IMR-90 (cell line): ENCODE results near the gene CTCF. TPM values are rescaled to one million over a fixed set of nuclear protein-coding genes. Genes with fewer than 3 reads are reported as not detected.

Experiments
- ATAC-seq: fragments of 200-7000 bp; cut with Tn5 transposase; 2 replicates; pipeline ENCODE4 v1.9.1; 2020; ENCODE audit warnings: low read depth, mild to moderate bottlenecking, moderate library complexity
- BruUV-seq: library from RNA; stranded (reverse); fragments of 400-500 nt; replicated peaks from 2 replicates; lab custom pipeline; 2021; lab: Mats Ljungman, UMichigan
- CTCF ChIA-PET: fragments of 300-600 bp; formaldehyde crosslinking; extraction: SDS; loops from one replicate; lab custom pipeline; 2021; ENCODE audit warnings: antibody characterized with exemption; lab: Yijun Ruan, JAX
- POLR2A ChIA-PET: fragments of 300-600 bp; sonication (Branson Sonifier 250); formaldehyde crosslinking; loops from one replicate; lab custom pipeline; 2022; ENCODE audit warnings: antibody characterized with exemption; ENCODE audit not compliant: unreplicated experiment; lab: Charles Lee
- DNase-seq: peaks from one replicate; pipeline ENCODE4 v3.0.0; 2013
- H2AFZ ChIP-seq: replicated peaks from 2 replicates; pipeline ENCODE3; 2013; ENCODE audit warnings: low read length, mild to moderate bottlenecking; ENCODE audit not compliant: poor library complexity
- H2AK5ac ChIP-seq: 2 replicates; pipeline ENCODE4 v1.6.1; 2013; ENCODE audit warnings: low read depth, low read length, inconsistent platforms
- H2AK9ac ChIP-seq: replicated peaks from 2 replicates; pipeline ENCODE3; 2013; ENCODE audit warnings: mild to moderate bottlenecking, low read depth, low read length, moderate library complexity; ENCODE audit not compliant: poor library complexity
- H2BK120ac ChIP-seq: 2 replicates; pipeline ENCODE4 v1.6.1; 2013; ENCODE audit warnings: low read depth, low read length, inconsistent platforms
- H2BK15ac ChIP-seq: 3 replicates; pipeline ENCODE4 v1.6.1; 2013; ENCODE audit warnings: low read depth, low read length, inconsistent platforms
- H2BK20ac ChIP-seq: 2 replicates; pipeline ENCODE4 v1.6.1; 2013; ENCODE audit warnings: low read depth, mild to moderate bottlenecking, inconsistent platforms, low read length, moderate library complexity
- H2BK5ac ChIP-seq: 2 replicates; pipeline ENCODE4 v1.6.1; 2013; ENCODE audit warnings: mild to moderate bottlenecking, low read depth, low read length, inconsistent platforms; ENCODE audit not compliant: poor library complexity, severe bottlenecking
- H3K14ac ChIP-seq: replicated peaks from 2 replicates; pipeline ENCODE4 v1.6.1; 2013; ENCODE audit warnings: low read depth, low read length, inconsistent platforms
- H3K18ac ChIP-seq: 2 replicates; pipeline ENCODE4 v1.6.1; 2013; ENCODE audit warnings: low read depth, low read length, control low read depth
- H3K23ac ChIP-seq: 2 replicates; pipeline ENCODE4 v1.6.1; 2013; ENCODE audit warnings: low read depth, low read length, inconsistent platforms
- H3K27ac ChIP-seq: 2 replicates; pipeline ENCODE4 v1.5.1; 2013; ENCODE audit warnings: mild to moderate bottlenecking, control low read depth, low read length; ENCODE audit not compliant: insufficient read depth
- H3K27me3 ChIP-seq: 2 replicates; pipeline ENCODE4 v1.6.1; 2013; ENCODE audit warnings: low read length; ENCODE audit not compliant: control insufficient read depth, insufficient read depth
- H3K36me3 ChIP-seq: 2 replicates; pipeline ENCODE4 v1.6.1; 2013; ENCODE audit warnings: low read length, mixed read lengths; ENCODE audit not compliant: control insufficient read depth, insufficient read depth
- H3K4ac ChIP-seq: 2 replicates; pipeline ENCODE4 v1.6.1; 2013; ENCODE audit warnings: low read depth, low read length, inconsistent platforms
- H3K4me1 ChIP-seq: 2 replicates; pipeline ENCODE4 v1.6.1; 2013; ENCODE audit warnings: low read length, mixed read lengths; ENCODE audit not compliant: control insufficient read depth, insufficient read depth
- H3K4me2 ChIP-seq: 2 replicates; pipeline ENCODE4 v1.6.1; 2013; ENCODE audit warnings: low read depth, mild to moderate bottlenecking, control low read depth, low read length, moderate library complexity
- H3K4me3 ChIP-seq: 2 replicates; pipeline ENCODE4 v1.5.1; 2013; ENCODE audit warnings: low read depth, mild to moderate bottlenecking, control low read depth, low read length, moderate library complexity; ENCODE audit not compliant: insufficient read depth
- H3K56ac ChIP-seq: 2 replicates; pipeline ENCODE4 v1.6.1; 2013; ENCODE audit warnings: low read length, inconsistent platforms; ENCODE audit not compliant: insufficient read depth; ENCODE audit errors: extremely low read depth
- H3K79me1 ChIP-seq, 2 experiments: 2 replicates each; pipeline ENCODE4 v1.6.1; 2013; ENCODE audit warnings: low read length in 2 of 2, inconsistent platforms in 1 of 2, low read depth in 1 of 2
- H3K9ac ChIP-seq: 2 replicates; pipeline ENCODE4 v1.6.1; 2013; ENCODE audit warnings: low read depth, low read length, control low read depth
- H3K9me1 ChIP-seq: 2 replicates; pipeline ENCODE4 v1.6.1; 2013; ENCODE audit warnings: low read length, inconsistent platforms; ENCODE audit not compliant: insufficient read depth
- H3K9me3 ChIP-seq: 2 replicates; pipeline ENCODE4 v1.6.1; 2013; ENCODE audit warnings: low read length; ENCODE audit not compliant: control insufficient read depth, insufficient read depth
- H4K20me1 ChIP-seq: 2 replicates; pipeline ENCODE4 v1.6.1; 2013; ENCODE audit warnings: low read length, inconsistent platforms; ENCODE audit not compliant: insufficient read depth
- H4K5ac ChIP-seq: 2 replicates; pipeline ENCODE4 v1.6.1; 2013; ENCODE audit warnings: mild to moderate bottlenecking, low read depth, low read length, control low read depth
- H4K8ac ChIP-seq, 2 experiments: 2 replicates each; pipeline ENCODE4 v1.6.1; 2013; ENCODE audit warnings: low read depth in 2 of 2, low read length in 2 of 2, control low read depth in 1 of 2, inconsistent platforms in 1 of 2
- H4K91ac ChIP-seq: 2 replicates; pipeline ENCODE4 v1.6.1; 2013; ENCODE audit warnings: low read depth, low read length, inconsistent platforms; ENCODE audit not compliant: insufficient read depth
- CHD1 ChIP-seq: IDR thresholded peaks from 2 replicates; pipeline ENCODE4 v1.6.1; 2012; ENCODE audit warnings: low read depth, low read length, improper control_type of control experiment
- CTCF ChIP-seq: conservative IDR thresholded peaks from 2 replicates; pipeline ENCODE4 v1.5.1; 2012; ENCODE audit warnings: mild to moderate bottlenecking, low read depth, low read length, improper control_type of control experiment
- MAFK ChIP-seq: IDR thresholded peaks from 2 replicates; pipeline ENCODE4 v1.6.1; 2012; ENCODE audit warnings: low read depth, low read length, improper control_type of control experiment
- MXI1 ChIP-seq: IDR thresholded peaks from 2 replicates; pipeline ENCODE4 v1.6.1; 2012; ENCODE audit warnings: low read depth, mild to moderate bottlenecking, low read length, moderate library complexity, borderline replicate concordance
- RAD21 ChIP-seq: IDR thresholded peaks from 2 replicates; pipeline ENCODE4 v1.6.1; 2012; ENCODE audit warnings: low read length, improper control_type of control experiment
- SMC3 ChIP-seq: fragments of 150-350 bp; IDR thresholded peaks from 2 replicates; pipeline ENCODE4 v1.6.1; 2016; ENCODE audit warnings: low read depth, mild to moderate bottlenecking, antibody characterized with exemption, low read length, moderate library complexity
- WGBS, 2 experiments: methylation state at CpG; one replicate each; pipeline versions ENCODE4 v1.1.5 to v1.1.7; 2013; ENCODE audit warnings: missing lambda C conversion rate in 2 of 2; ENCODE audit not compliant: insufficient read length in 1 of 2; ENCODE audit errors: extremely low coverage in 2 of 2; 5-methylcytosine and 5-hydroxymethylcytosine counted together
- dilution Hi-C: fragments of 300-500 bp; cut with HindIII; formaldehyde crosslinking; loops from one replicate; pipeline ENCODE4 v1.14.3; 2018; ENCODE audit warnings: low sequenced_read_pairs; ENCODE audit not compliant: unreplicated experiment
- in situ Hi-C: fragments of 300-500 bp; cut with MboI; formaldehyde crosslinking; loops from 3 replicates; pipeline ENCODE4 v1.14.3; 2019; ENCODE audit warnings: low sequenced_read_pairs, inconsistent platforms, mixed read lengths
- intact Hi-C: fragments of 100-400 bp; cut with micrococcal nuclease; formaldehyde crosslinking; loops from 2 replicates; pipeline ENCODE4 v1.10.0; 2022
- polyA plus RNA-seq, 3 experiments: library from polyadenylated mRNA; depleted of rRNA; stranded (reverse); fragments of >200 nt; gene quantifications; 2 replicates each; pipeline ENCODE4 v1.2.3, GENCODE V29; 2012; ENCODE audit warnings: low replicate concordance in 1 of 3
- total RNA-seq: library from RNA; depleted of rRNA; stranded (reverse); fragments of >200 nt; gene quantifications from 2 replicates; pipeline ENCODE4 v1.2.3, GENCODE V29; 2012
- TF ChIP-seq, protein P1 (sequence below): fragments of 150-350 bp; IDR thresholded peaks from 2 replicates; pipeline ENCODE4 v1.6.1; 2017; ENCODE audit warnings: mild to moderate bottlenecking, antibody characterized with exemption, low read length, low read depth

The CTCF gene
- total and polyA plus RNA-seq, 2 of the 4 experiments (the other 2 are of a cell fraction) = 16.1 to 22.8 TPM

GRCh38 chr16:67546761-67547422 is 15.4 kb upstream of the CTCF start (continued):
- no peak for TF ChIP-seq MAFK

GRCh38 chr16:67547423-67548264 is 14.7 kb upstream of the CTCF start:
- Histone ChIP-seq H3K36me3 (peaks cover 55% of the 10 kb centered on the region), H4K20me1 (peaks cover 40% of the 10 kb centered on the region), H3K18ac (no peak overlapping the region), H2AFZ (peak overlapping the region; percentile 56), H2AK5ac (no peak overlapping the region), H2AK9ac (no peak overlapping the region), H4K5ac (no peak overlapping the region), H3K4me1 (no peaks in the 10 kb centered on the region), H2BK5ac (no peak overlapping the region), H3K56ac (no peak overlapping the region), H3K27ac (no peak overlapping the region), H3K14ac (no peak overlapping the region), H4K8ac (no peak overlapping the region), H2BK15ac (no peak overlapping the region), H3K9me1 (no peaks in the 10 kb centered on the region), H3K4me2 (no peak overlapping the region), H3K79me1 (peaks cover 6 to 34% of the 10 kb centered on the region in 2 experiments; a peak in 2 of 4 replicates), H3K9me3 (no peaks in the 10 kb centered on the region), H3K27me3 (no peaks in the 10 kb centered on the region), H2BK120ac (no peak overlapping the region), H3K23ac (no peak overlapping the region), H3K4ac (no peak overlapping the region), H3K4me3 (no peak overlapping the region), H3K9ac (no peak overlapping the region), H2BK20ac (no peak overlapping the region), H4K91ac (no peak overlapping the region)
- dilution Hi-C loops = no loop called here
- BruUV-seq = no TSS peak
- DNase-seq (no peak), ATAC-seq (no peak)
- ChIA-PET POLR2A (no interaction called here), CTCF (interaction anchor here (0.6 to 1.3 kb wide), 13 partner anchors 8 to 366 kb away, joined by 3 to 8 read pairs (median 4); partner anchors contain the start of genes CARMIL2 and CTCF)
- in situ Hi-C loops = loop anchor here (25.0 kb wide), 1 partner anchor 390 kb away; the partner anchor contains the start of genes CTRL, LCAT and PSMB10
- TF ChIP-seq, protein P1, sequence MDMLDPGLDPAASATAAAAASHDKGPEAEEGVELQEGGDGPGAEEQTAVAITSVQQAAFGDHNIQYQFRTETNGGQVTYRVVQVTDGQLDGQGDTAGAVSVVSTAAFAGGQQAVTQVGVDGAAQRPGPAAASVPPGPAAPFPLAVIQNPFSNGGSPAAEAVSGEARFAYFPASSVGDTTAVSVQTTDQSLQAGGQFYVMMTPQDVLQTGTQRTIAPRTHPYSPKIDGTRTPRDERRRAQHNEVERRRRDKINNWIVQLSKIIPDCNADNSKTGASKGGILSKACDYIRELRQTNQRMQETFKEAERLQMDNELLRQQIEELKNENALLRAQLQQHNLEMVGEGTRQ = no peak
- TF ChIP-seq MXI1 = no peak
- no peak for TF ChIP-seq SMC3
- no peak for TF ChIP-seq CHD1
- TF ChIP-seq RAD21 = no peak
- TF ChIP-seq CTCF = no peak
- WGBS, 2 experiments = 97% methylated on average over 6 of the region's 16 CpGs; no CpG with 5 or more reads in 1 of the 2 experiments
- intact Hi-C loops = loop anchor here (1.0 kb wide), 1 partner anchor 97 kb away; no protein-coding TSS in a partner anchor
